AG04449 (cell line): ENCODE measurements around the gene NHS.

Source experiments
- CTCF ChIA-PET: fragments of 350-600 bp; formaldehyde crosslinking; extraction: SDS; loops from one replicate; lab custom pipeline; 2021; ENCODE audit warnings: antibody characterized with exemption; lab: Yijun Ruan, JAX
- POLR2A ChIA-PET: fragments of 400-600, 350-600 bp; formaldehyde crosslinking; extraction: SDS; loops from one replicate; lab custom pipeline; 2020; ENCODE audit warnings: antibody characterized with exemption, inconsistent platforms; lab: Yijun Ruan, JAX
- DNase-seq: peaks from one replicate; pipeline ENCODE4 v3.0.0-alpha.2; 2010; ENCODE audit warnings: low read depth, low spot score
- H3K4me3 ChIP-seq: 2 replicates; pipeline ENCODE4 v1.5.1; 2011; ENCODE audit warnings: low read depth, mild to moderate bottlenecking, control low read depth, low read length
- TF ChIP-seq, protein P1 (sequence below): IDR thresholded peaks from one replicate; pipeline ENCODE4 v1.5.1; 2011; ENCODE audit warnings: mild to moderate bottlenecking, moderate library complexity, low read length, control low read depth, inconsistent platforms; ENCODE audit not compliant: insufficient read depth; ENCODE audit errors: missing control alignments

NHS gene

DNA sequence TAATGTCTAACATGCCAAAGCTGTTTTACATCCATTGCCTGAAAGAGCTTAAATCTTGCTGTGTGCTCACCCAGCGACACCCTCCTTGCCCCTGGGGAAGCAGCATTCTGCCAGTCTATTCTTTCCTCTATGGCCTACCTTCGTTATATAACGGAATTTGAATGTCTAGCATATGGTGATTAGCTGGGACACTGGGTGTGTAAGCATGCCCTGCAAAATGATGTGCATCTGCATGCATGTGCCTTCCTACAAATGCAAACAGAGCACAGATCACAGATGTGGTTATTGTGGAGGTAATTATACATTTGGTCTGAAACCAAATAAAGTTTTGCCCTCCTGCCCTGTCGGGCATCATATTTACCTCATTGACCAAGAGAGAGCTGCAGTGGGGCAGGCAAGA, 90.8 kb downstream of the NHS start:
- H3K4me3 ChIP-seq: no peak overlapping the region
- CTCF ChIA-PET: no interaction called here

DNA sequence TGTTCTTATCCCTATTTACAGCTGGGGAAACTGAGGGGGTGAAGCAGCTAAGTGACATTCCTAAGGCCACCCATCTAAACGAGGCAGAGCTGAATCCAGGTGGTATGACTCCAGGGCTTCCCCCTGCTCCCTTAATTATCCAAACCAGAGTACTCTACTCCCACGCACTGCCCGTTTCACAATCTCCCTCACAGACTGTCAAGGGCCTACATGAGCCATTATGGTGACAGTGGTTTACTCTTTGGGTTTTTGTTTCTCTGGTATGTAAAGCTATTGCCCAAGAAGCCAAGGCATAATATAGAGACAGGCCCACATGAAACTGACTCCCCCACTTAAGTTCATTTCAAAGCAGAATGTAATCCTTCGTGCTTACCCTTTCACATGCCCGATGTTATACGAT, 95.1 kb downstream of the NHS start:
- ChIA-PET CTCF (no interaction called here), POLR2A (no interaction called here)
- TF ChIP-seq, protein P1, sequence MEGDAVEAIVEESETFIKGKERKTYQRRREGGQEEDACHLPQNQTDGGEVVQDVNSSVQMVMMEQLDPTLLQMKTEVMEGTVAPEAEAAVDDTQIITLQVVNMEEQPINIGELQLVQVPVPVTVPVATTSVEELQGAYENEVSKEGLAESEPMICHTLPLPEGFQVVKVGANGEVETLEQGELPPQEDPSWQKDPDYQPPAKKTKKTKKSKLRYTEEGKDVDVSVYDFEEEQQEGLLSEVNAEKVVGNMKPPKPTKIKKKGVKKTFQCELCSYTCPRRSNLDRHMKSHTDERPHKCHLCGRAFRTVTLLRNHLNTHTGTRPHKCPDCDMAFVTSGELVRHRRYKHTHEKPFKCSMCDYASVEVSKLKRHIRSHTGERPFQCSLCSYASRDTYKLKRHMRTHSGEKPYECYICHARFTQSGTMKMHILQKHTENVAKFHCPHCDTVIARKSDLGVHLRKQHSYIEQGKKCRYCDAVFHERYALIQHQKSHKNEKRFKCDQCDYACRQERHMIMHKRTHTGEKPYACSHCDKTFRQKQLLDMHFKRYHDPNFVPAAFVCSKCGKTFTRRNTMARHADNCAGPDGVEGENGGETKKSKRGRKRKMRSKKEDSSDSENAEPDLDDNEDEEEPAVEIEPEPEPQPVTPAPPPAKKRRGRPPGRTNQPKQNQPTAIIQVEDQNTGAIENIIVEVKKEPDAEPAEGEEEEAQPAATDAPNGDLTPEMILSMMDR: no peak
- no peak for DNase-seq
- H3K4me3 ChIP-seq: no peak overlapping the region

More for the DNA sequence above, 90.8 kb downstream of the NHS start:
- POLR2A ChIA-PET: no interaction called here
- DNase-seq: no peak
- TF ChIP-seq, protein P1: no peak

DNA sequence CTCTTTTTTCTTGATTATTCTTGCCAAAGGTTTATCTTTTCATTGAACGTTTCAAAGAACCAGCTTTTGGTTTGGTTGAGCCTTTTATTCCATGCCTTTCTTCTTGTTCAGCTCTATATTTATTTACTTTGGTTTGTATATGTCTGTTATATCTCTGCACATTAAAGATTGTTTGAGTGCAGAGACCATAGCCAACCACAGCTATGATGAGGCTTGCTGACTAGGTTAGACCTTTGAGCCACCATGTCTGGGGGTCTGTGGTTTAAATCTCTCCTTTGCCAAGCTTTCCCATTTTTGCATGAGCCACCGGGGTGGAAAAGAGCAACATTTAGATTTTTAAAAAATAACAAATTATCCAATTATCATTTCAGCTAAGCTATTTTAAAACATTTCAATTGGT, 96.1 kb downstream of the NHS start:
- CTCF ChIA-PET: interaction anchor here (1.4 kb wide), 1 partner anchor 11 kb away, joined by 3 read pairs; no protein-coding TSS in a partner anchor
- TF ChIP-seq, protein P1: no peak
- no peak overlapping the region for H3K4me3 ChIP-seq
- DNase-seq: no peak
- POLR2A ChIA-PET: no interaction called here

DNA sequence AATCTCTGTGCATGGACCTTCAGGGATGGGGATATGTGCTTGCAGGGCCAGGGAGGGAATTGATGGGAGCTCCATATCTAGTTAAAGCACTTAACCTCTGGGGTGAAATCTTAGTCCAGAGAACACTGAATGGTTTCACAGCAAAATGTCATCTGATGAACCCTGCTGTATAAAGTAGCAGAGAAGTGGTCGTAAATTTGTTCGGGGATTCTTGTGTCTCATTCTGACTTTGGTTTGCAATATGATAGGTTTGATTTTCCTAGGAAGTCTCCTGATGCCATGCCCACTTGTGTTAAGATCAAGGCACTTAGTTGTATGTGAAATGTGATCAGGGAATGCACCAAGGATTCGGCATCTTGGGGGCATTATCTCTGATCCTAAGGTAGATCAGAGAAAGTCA, 96.9 kb downstream of the NHS start:
- ChIA-PET CTCF (interaction anchor here (1.4 kb wide), 1 partner anchor 10 kb away, joined by 3 read pairs; no protein-coding TSS in a partner anchor), POLR2A (no interaction called here)
- H3K4me3 ChIP-seq: no peak overlapping the region
- TF ChIP-seq, protein P1: no peak
- no peak for DNase-seq

DNA sequence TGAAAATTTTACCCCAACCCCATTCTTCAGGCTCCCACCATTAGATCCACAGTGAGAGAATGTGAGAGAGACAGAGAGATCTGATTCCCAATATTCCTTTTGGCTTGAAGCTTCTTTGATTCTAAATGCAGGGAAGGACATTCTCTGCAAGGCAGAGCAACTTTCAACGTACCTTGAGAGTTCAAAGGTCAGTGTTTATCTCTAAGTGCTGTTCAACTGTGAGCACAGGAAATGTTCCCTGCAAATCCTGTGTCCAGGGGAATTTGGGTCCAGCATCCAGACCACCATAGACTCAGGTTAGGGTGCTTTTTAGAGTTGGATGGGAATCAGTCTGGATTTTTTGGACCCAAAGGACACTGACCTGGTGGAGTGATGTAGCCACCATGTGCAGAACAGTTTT, 97.4 kb downstream of the NHS start:
- TF ChIP-seq, protein P1: no peak
- ChIA-PET POLR2A (no interaction called here), CTCF (no interaction called here)
- H3K4me3 ChIP-seq: no peak overlapping the region
- DNase-seq: no peak

DNA sequence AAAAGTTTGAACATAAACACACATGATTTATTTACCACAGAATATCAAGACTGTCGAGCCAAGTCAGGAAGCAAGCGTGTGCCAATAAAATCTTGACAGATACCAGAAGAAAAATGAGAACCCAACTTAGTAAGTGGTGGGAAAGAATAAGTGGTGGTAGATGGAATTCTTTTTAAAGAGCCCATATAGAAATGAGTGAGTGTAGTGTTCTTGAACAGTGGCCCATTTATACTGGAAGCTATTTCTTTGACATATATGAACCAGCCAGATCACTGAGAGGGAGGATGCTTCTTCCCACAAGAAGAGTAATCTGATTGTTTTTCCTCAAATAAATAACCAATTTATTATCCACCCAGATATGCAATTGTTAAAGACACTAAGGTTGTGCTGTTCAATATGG, 98.0 kb downstream of the NHS start:
- CTCF ChIA-PET: no interaction called here
- H3K4me3 ChIP-seq: no peak overlapping the region
- DNase-seq: no peak
- POLR2A ChIA-PET: no interaction called here
- TF ChIP-seq, protein P1: no peak
